H1 (cell line): ENCODE results near the gene NUDT3. TPM values are rescaled to one million over a fixed set of nuclear protein-coding genes. Genes with fewer than 3 reads are reported as not detected.

ENCODE experiments used
- CBX5 ChIP-seq: fragments of 300-800, 300-1000 bp; sonication (generic); IDR thresholded peaks from 2 replicates; pipeline ENCODE4 v1.7.1; 2016; ENCODE audit warnings: antibody characterized with exemption, low read length, low read depth
- NRF1 ChIP-seq: IDR thresholded peaks from 2 replicates; pipeline ENCODE4 v1.6.1; 2011; ENCODE audit warnings: mild to moderate bottlenecking, low read depth, low read length, improper control_type of control experiment
- ZNF274 ChIP-seq: IDR thresholded peaks from 2 replicates; pipeline ENCODE4 v1.7.0; 2012; ENCODE audit warnings: low read length, borderline replicate concordance; ENCODE audit errors: extremely low read depth
- polyA plus RNA-seq, 7 experiments: library from polyadenylated mRNA; depleted of rRNA in 3 of 7; stranded (reverse) in 5 of 7; unstranded in 2 of 7; fragments of >200 nt in 5 of 7; fragments of 200-250 nt in 2 of 7; gene quantifications; 1 replicate in 5 of 7; 2 replicates in 1 of 7; 4 replicates in 1 of 7; pipeline versions ENCODE4 v1.2.1 to v1.2.3, GENCODE V29; 2011 to 2013; ENCODE audit warnings: missing spikeins in 2 of 7, mixed read lengths in 2 of 7
- total RNA-seq: library from RNA; stranded (reverse); fragmentation: NEBNext Ultra II Directional; extraction: Animal tissue kit (Norgen Biotek cat#: 25700); gene quantifications from 2 replicates; pipeline ENCODE4 v1.2.1, GENCODE V29; 2021

NUDT3 gene
- total and polyA plus RNA-seq, 2 of the 8 experiments (the other 6 are each of a cell fraction or from before 2014, with no cell fraction given) = 14.1 to 36.9 TPM

- TF ChIP-seq NRF1 (no peak), ZNF274 (no peak), CBX5 (no peak)
- TF ChIP-seq, all 59 proteins: peak for 10
Measured at GRCh38 chr6:34391786-34392496, 528 bp downstream of the NUDT3 start (continued).
